Measurements from ENCODE around the gene CFP. TPM values are rescaled to one million over a fixed set of nuclear protein-coding genes. Genes with fewer than 3 reads are reported as not detected.

Gene CFP
- total RNA-seq, 1 experiment from 2014 or later = 0.74 TPM

- no peak for DNase-seq (ENCODE audit: low read depth)
Observed at GRCh38 chrX:47574547-47575301, 55.0 kb downstream of the CFP start.

DNA sequence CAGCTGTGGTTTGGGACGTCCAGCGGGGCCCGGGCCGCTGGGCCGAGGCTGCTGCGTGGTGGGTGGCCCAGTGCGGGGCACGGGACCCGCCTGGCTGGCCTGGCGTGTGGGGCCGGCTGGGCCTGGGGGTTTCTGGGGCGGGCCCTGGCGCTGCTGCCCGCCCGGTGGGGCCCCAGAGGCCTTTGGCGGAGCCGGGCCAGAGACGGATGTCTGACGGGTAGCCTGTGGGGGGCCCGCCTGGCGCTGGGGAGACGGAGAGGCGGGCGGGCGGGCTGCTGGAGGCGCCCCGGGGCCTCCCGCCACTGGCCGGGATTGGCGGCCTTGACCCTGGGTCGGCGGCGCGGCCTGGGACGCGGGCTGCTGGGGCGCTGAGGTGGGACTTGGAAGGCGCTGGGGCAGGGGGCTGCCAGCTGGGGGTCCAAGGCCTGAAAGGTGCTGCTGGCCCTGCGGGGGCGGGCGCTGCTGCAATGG, 55.6 kb downstream of the CFP start:
- DNase-seq (ENCODE audit: low read depth) = no peak

DNA sequence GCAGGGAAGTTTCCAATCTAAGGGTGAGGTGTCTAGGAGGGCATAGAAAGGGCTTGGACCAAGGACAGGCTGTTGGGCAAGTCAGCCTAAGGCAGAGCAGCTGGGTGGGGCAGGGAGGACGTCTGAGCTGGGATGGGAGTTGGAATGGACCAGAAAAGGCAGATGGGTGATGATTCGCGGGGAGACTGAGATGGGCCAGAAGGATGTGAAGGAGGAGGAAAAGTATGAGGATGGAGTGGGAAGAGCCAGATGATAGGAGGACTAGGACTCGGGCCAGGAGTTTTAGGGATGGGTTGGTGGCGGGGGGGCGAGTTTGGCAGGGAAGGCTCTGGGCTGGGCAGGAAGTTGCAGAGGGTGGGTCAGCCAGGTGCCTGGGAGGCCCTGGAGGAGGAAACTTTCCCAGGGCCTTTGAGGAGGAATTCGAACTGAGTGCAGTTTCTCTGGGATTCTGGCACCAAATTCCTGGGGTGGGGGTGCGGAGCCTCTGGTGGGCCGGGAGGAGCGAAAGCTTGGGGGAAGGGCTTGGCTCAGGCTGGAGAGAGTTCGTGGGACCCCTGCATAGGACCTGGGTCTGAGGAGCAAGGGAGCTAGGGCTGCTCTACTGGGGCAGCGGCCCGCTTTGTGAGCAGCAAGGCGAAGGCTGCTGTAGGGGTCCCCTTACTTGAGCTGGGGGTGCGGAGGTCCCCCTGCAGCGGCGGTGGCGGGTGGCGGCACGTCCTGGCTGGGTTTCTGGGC, 56.2 kb downstream of the CFP start:
- no peak for DNase-seq (ENCODE audit: low read depth)

Other genes starting within 250 kb of the CFP start
- 4.8 and 24.6 TPM in 2 replicates for gene ZNF41, start 146.7 kb downstream of the CFP start, total RNA-seq (2014; rRNA removed; shearing (Covaris generic))
- gene ARAF, start 68.7 kb downstream of the CFP start, total RNA-seq (2014; rRNA removed; shearing (Covaris generic)) = 18.4 and 20.3 TPM in 2 replicates
- gene TIMP1, start 47.5 kb downstream of the CFP start, total RNA-seq (2014; rRNA removed; shearing (Covaris generic)) = 97.1 and 133 TPM in 2 replicates
- gene SYN1, start 10.1 kb downstream of the CFP start, total RNA-seq (2014; rRNA removed; shearing (Covaris generic)) = not detected in 2 replicates
- 24.9 and 32.2 TPM in 2 replicates for gene ELK1, start 20.6 kb upstream of the CFP start, total RNA-seq (2014; rRNA removed; shearing (Covaris generic))
- gene UXT, start 29.2 kb upstream of the CFP start, total RNA-seq (2014; rRNA removed; shearing (Covaris generic)) = 145 TPM in 2 replicates
- 1.9 and 8.1 TPM in 2 replicates for gene ZNF81, start 207.0 kb upstream of the CFP start, total RNA-seq (2014; rRNA removed; shearing (Covaris generic))

Measured in Daoy (cell line).